Caco-2 (cell line): Measurements from ENCODE around the gene MIA2. TPM values are rescaled to one million over a fixed set of nuclear protein-coding genes. Genes with fewer than 3 reads are reported as not detected.

ENCODE experiments used
- BruUV-seq: library from RNA; stranded (reverse); fragments of 400-500 nt; replicated peaks from 2 replicates; lab custom pipeline; 2021; lab: Mats Ljungman, UMichigan
- CTCF ChIA-PET: fragments of 300-600 bp; sonication (Branson Sonifier 250); formaldehyde crosslinking; loops from one replicate; lab custom pipeline; 2022; ENCODE audit warnings: antibody characterized with exemption; lab: Charles Lee
- POLR2A ChIA-PET: fragments of 300-600 bp; sonication (Branson Sonifier 250); formaldehyde crosslinking; loops from one replicate; lab custom pipeline; 2022; ENCODE audit warnings: antibody characterized with exemption; lab: Charles Lee
- DNase-seq, 2 experiments: peaks; one replicate each; pipeline versions ENCODE4 v3.0.0 to v3.0.0-alpha.2; 2020 to 2022
- H3K27me3 ChIP-seq: replicated peaks from 2 replicates; pipeline ENCODE4 v1.6.0; 2011; ENCODE audit warnings: low read length; ENCODE audit not compliant: control insufficient read depth, insufficient read depth
- H3K36me3 ChIP-seq: 2 replicates; pipeline ENCODE4 v1.5.1; 2011; ENCODE audit warnings: low read length; ENCODE audit not compliant: control insufficient read depth, insufficient read depth
- H3K4me1 ChIP-seq: fragments of 250-450 bp; sonication (Bioruptor Pico); 2 replicates; pipeline ENCODE4 v1.5.1; 2020; ENCODE audit warnings: mild to moderate bottlenecking
- H3K4me3 ChIP-seq: 2 replicates; pipeline ENCODE4 v1.5.1; 2011; ENCODE audit warnings: low read depth, mild to moderate bottlenecking, control low read depth, low read length
- H3K9me3 ChIP-seq: fragments of 250-450 bp; sonication (Bioruptor Pico); 2 replicates; pipeline ENCODE4 v1.5.1; 2020; ENCODE audit warnings: mild to moderate bottlenecking, moderate library complexity
- H3K27ac Mint-ChIP-seq: one replicate; pipeline ENCODE4 v1.8.0; 2022; ENCODE audit warnings: mixed read lengths; ENCODE audit not compliant: unreplicated experiment
- H3K27me3 Mint-ChIP-seq: one replicate; pipeline ENCODE4 v1.8.0; 2022; ENCODE audit warnings: mixed read lengths; ENCODE audit not compliant: insufficient read depth, unreplicated experiment
- H3K36me3 Mint-ChIP-seq: one replicate; pipeline ENCODE4 v1.8.0; 2022; ENCODE audit warnings: mild to moderate bottlenecking, mixed read lengths; ENCODE audit not compliant: insufficient read depth, unreplicated experiment
- H3K4me1 Mint-ChIP-seq: one replicate; pipeline ENCODE4 v1.8.0; 2022; ENCODE audit warnings: low read depth, mixed read lengths; ENCODE audit not compliant: unreplicated experiment
- H3K4me3 Mint-ChIP-seq: one replicate; pipeline ENCODE4 v1.8.0; 2022; ENCODE audit warnings: mild to moderate bottlenecking, moderate library complexity, mixed read lengths; ENCODE audit not compliant: unreplicated experiment
- H3K9me3 Mint-ChIP-seq: one replicate; pipeline ENCODE4 v1.8.0; 2022; ENCODE audit warnings: mixed read lengths; ENCODE audit not compliant: unreplicated experiment
- CTCF ChIP-seq, 2 experiments: fragments of 200-600 bp in 1 of 2; IDR thresholded peaks; 1 replicate in 1 of 2; 2 replicates in 1 of 2; pipeline versions ENCODE4 v1.5.1 to v1.8.0; 2011 to 2022; ENCODE audit warnings: antibody characterized with exemption in 1 of 2, control low read depth in 1 of 2, inconsistent platforms in 1 of 2, low read depth in 1 of 2, low read length in 1 of 2, mild to moderate bottlenecking in 1 of 2, moderate library complexity in 1 of 2; ENCODE audit not compliant: insufficient read depth in 1 of 2, severe bottlenecking in 1 of 2, unreplicated experiment in 1 of 2
- intact Hi-C: fragments of 100-400 bp; cut with micrococcal nuclease; formaldehyde crosslinking; loops from one replicate; pipeline ENCODE4 v1.10.0; 2022; ENCODE audit not compliant: unreplicated experiment
- total RNA-seq: library from RNA; stranded (reverse); gene quantifications from 2 replicates; pipeline ENCODE4 v1.2.3, GENCODE V29; 2022

The MIA2 gene
- total RNA-seq, 1 experiment from 2014 or later: 71.5 TPM

- Mint-ChIP-seq H3K4me3 (no peak overlapping the region), H3K27me3 (no peaks in the 10 kb centered on the region), H3K9me3 (no peaks in the 10 kb centered on the region), H3K36me3 (peaks cover 6% of the 10 kb centered on the region), H3K27ac (no peak overlapping the region), H3K4me1 (peaks cover 11% of the 10 kb centered on the region)
- ChIA-PET POLR2A (no interaction called here), CTCF (interaction anchor here (1.0 kb wide), 1 partner anchor 136 kb away, joined by 3 read pairs; no protein-coding TSS in a partner anchor)
- no peaks in the 10 kb centered on the region for H3K27me3 ChIP-seq
- H3K4me1 ChIP-seq: no peaks in the 10 kb centered on the region
- no peak for DNase-seq
- H3K36me3 ChIP-seq: no peaks in the 10 kb centered on the region
- no peak overlapping the region for H3K4me3 ChIP-seq
- TF ChIP-seq CTCF (IDR thresholded peaks at IDR 0.05; ENCODE audit: insufficient read depth in 1 of 2, low read depth in 1 of 2, low read length in 1 of 2, severe bottlenecking in 1 of 2, unreplicated experiment in 1 of 2): no peak
- no peaks in the 10 kb centered on the region for H3K9me3 ChIP-seq
- intact Hi-C loops: loop anchor here (5.0 kb wide), 1 partner anchor 195 kb away; the partner anchor contains the start of gene TRAPPC6B
- BruUV-seq: no TSS peak
These were observed 133.7 kb downstream of the MIA2 start for GRCh38 chr14:39367387-39367751.

GRCh38 chr14:39368261-39368959 lies 134.7 kb downstream of the MIA2 start:
- CTCF ChIA-PET: interaction anchor here (0.7 to 1.0 kb wide), 3 partner anchors 137 to 265 kb away, joined by 3 to 10 read pairs (median 4); partner anchors contain the start of genes SEC23A and TRAPPC6B
- Mint-ChIP-seq H3K27me3 (no peaks in the 10 kb centered on the region), H3K9me3 (no peaks in the 10 kb centered on the region), H3K27ac (no peak overlapping the region), H3K4me1 (peaks cover 11% of the 10 kb centered on the region), H3K4me3 (no peak overlapping the region), H3K36me3 (peaks cover 6% of the 10 kb centered on the region)
- peak; percentile 69 to 71 for TF ChIP-seq CTCF (IDR thresholded peaks at IDR 0.05; ENCODE audit: insufficient read depth in 1 of 2, low read depth in 1 of 2, low read length in 1 of 2, severe bottlenecking in 1 of 2, unreplicated experiment in 1 of 2)
- Histone ChIP-seq H3K36me3 (no peaks in the 10 kb centered on the region), H3K4me1 (no peaks in the 10 kb centered on the region), H3K27me3 (no peaks in the 10 kb centered on the region), H3K4me3 (no peak overlapping the region), H3K9me3 (no peaks in the 10 kb centered on the region)
- BruUV-seq: no TSS peak
- DNase-seq: peak; percentile 69 to 80
- intact Hi-C loops: loop anchor here (1.0 to 5.0 kb wide), 3 partner anchors 137 to 261 kb away; partner anchors contain the start of gene TRAPPC6B
- POLR2A ChIA-PET: interaction anchor here (0.7 kb wide), 2 partner anchors 58 to 198 kb away, joined by 3 to 4 read pairs; partner anchors contain the start of gene TRAPPC6B

- ChIA-PET POLR2A (interaction anchor here (0.7 kb wide), 1 partner anchor 57 kb away, joined by 4 read pairs; no protein-coding TSS in a partner anchor), CTCF (interaction anchor here (0.7 kb wide), 1 partner anchor 266 kb away, joined by 3 read pairs; the partner anchor contains the start of gene SEC23A)
- no peak overlapping the region for H3K4me3 Mint-ChIP-seq
- Histone ChIP-seq H3K27me3 (no peaks in the 10 kb centered on the region), H3K4me3 (no peak overlapping the region), H3K9me3 (no peaks in the 10 kb centered on the region), H3K36me3 (no peaks in the 10 kb centered on the region), H3K4me1 (no peaks in the 10 kb centered on the region)
- H3K9me3 Mint-ChIP-seq: no peaks in the 10 kb centered on the region
- no peaks in the 10 kb centered on the region for H3K27me3 Mint-ChIP-seq
- no peak for TF ChIP-seq CTCF (IDR thresholded peaks at IDR 0.05; ENCODE audit: insufficient read depth in 1 of 2, low read depth in 1 of 2, low read length in 1 of 2, severe bottlenecking in 1 of 2, unreplicated experiment in 1 of 2)
- H3K27ac Mint-ChIP-seq: no peak overlapping the region
- H3K36me3 Mint-ChIP-seq: no peaks in the 10 kb centered on the region
- DNase-seq: no peak
- peaks cover 11% of the 10 kb centered on the region for H3K4me1 Mint-ChIP-seq
- intact Hi-C loops: loop anchor here (5.0 kb wide), 1 partner anchor 197 kb away; the partner anchor contains the start of gene TRAPPC6B
- no TSS peak for BruUV-seq
These were observed 135.3 kb downstream of the MIA2 start for GRCh38 chr14:39369029-39369428.
